Measurements from ENCODE around the gene TEX22. TPM values are rescaled to one million over a fixed set of nuclear protein-coding genes. Genes with fewer than 3 reads are reported as not detected.

TEX22 gene
- total and polyA plus RNA-seq, 2 donors from 2014 or later, result 1.5 to 3.3 TPM

DNA sequence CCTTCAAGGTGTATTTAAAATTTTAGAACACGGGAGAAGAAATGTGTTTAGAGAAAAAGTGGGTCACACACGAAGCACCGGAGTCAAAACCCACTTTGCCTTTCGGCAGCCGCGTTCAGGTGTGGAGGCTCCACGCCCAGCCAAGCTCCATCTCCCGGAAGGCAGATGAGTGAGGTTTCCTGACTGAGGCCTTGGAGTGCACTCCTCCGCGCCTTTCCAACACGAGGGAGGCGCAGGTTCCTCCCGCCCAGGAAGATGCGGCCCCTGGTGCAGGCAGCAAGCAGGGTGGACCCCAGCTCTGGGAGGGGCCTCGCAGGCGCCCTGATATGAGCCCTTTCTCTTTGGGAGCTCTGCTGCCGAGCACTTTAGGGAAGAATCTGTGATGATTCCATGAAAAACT is 43.8 kb downstream of the TEX22 start:
- DNase-seq, result no peak
- no peaks in the 10 kb centered on the region for H3K27me3 ChIP-seq (ENCODE audit: control insufficient read depth, insufficient read depth, low read length)
- no peak for FAIRE-seq
- H3K9ac ChIP-seq (ENCODE audit: low read length in 3 of 3), result no peak overlapping the region
- intact Hi-C loops (cut with DNase I), result no loop called here
- no peak overlapping the region for H3K4me3 ChIP-seq (ENCODE audit: low read length in 3 of 3)
- peaks cover 0 to 2% (median 2%) of the 10 kb centered on the region in 3 donors for H3K36me3 ChIP-seq (ENCODE audit: control insufficient read depth in 2 of 3, insufficient read depth in 3 of 3, low read length in 3 of 3)
- no peaks in the 10 kb centered on the region for H3K9me3 ChIP-seq (ENCODE audit: control insufficient read depth in 2 of 3, insufficient read depth in 1 of 3, low read length in 3 of 3)
- TF ChIP-seq, protein P1, sequence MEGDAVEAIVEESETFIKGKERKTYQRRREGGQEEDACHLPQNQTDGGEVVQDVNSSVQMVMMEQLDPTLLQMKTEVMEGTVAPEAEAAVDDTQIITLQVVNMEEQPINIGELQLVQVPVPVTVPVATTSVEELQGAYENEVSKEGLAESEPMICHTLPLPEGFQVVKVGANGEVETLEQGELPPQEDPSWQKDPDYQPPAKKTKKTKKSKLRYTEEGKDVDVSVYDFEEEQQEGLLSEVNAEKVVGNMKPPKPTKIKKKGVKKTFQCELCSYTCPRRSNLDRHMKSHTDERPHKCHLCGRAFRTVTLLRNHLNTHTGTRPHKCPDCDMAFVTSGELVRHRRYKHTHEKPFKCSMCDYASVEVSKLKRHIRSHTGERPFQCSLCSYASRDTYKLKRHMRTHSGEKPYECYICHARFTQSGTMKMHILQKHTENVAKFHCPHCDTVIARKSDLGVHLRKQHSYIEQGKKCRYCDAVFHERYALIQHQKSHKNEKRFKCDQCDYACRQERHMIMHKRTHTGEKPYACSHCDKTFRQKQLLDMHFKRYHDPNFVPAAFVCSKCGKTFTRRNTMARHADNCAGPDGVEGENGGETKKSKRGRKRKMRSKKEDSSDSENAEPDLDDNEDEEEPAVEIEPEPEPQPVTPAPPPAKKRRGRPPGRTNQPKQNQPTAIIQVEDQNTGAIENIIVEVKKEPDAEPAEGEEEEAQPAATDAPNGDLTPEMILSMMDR (IDR thresholded peaks at IDR 0.05; ENCODE audit: borderline replicate concordance, extremely low read depth, insufficient read depth), result no peak
- H3K27ac ChIP-seq (ENCODE audit: low read depth in 2 of 2, low read length in 2 of 2), result no peak overlapping the region
- H3K4me1 ChIP-seq (ENCODE audit: control insufficient read depth in 2 of 3, insufficient read depth in 2 of 3, low read depth in 1 of 3, low read length in 3 of 3), result no peaks in the 10 kb centered on the region

DNA sequence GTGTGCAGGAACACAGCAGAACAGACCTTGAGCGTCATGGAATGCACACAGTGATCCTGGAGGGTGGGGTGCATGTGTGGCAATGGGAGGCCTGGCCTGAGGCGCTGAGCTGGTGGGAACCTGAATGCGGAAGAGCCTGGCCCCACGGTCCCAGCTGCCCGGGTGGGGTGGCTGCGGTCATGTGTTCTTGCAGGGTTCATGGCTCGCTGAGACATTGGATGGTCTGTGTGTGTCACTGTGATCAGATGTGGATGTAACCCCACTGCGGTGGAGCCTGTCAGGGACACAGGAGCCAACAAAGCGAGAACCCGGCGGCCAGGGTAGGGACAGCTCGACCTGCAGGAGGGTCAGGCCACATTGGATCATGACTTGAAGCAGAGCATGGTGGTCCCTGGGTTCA is 44.5 kb downstream of the TEX22 start:
- no peak overlapping the region for H3K4me3 ChIP-seq (ENCODE audit: low read length in 3 of 3)
- no peaks in the 10 kb centered on the region for H3K4me1 ChIP-seq (ENCODE audit: control insufficient read depth in 2 of 3, insufficient read depth in 2 of 3, low read depth in 1 of 3, low read length in 3 of 3)
- DNase-seq (peak in 1 of 5 donors; percentile 64), FAIRE-seq (no peak)
- no peak overlapping the region for H3K9ac ChIP-seq (ENCODE audit: low read length in 3 of 3)
- TF ChIP-seq, protein P1 (IDR thresholded peaks at IDR 0.05; ENCODE audit: borderline replicate concordance, extremely low read depth, insufficient read depth), result no peak
- H3K27ac ChIP-seq (ENCODE audit: low read depth in 2 of 2, low read length in 2 of 2), result no peak overlapping the region
- no peaks in the 10 kb centered on the region for H3K27me3 ChIP-seq (ENCODE audit: control insufficient read depth, insufficient read depth, low read length)
- peaks cover 0 to 2% (median 2%) of the 10 kb centered on the region in 3 donors for H3K36me3 ChIP-seq (ENCODE audit: control insufficient read depth in 2 of 3, insufficient read depth in 3 of 3, low read length in 3 of 3)
- intact Hi-C loops (cut with DNase I), result no loop called here
- no peaks in the 10 kb centered on the region for H3K9me3 ChIP-seq (ENCODE audit: control insufficient read depth in 2 of 3, insufficient read depth in 1 of 3, low read length in 3 of 3)

DNA sequence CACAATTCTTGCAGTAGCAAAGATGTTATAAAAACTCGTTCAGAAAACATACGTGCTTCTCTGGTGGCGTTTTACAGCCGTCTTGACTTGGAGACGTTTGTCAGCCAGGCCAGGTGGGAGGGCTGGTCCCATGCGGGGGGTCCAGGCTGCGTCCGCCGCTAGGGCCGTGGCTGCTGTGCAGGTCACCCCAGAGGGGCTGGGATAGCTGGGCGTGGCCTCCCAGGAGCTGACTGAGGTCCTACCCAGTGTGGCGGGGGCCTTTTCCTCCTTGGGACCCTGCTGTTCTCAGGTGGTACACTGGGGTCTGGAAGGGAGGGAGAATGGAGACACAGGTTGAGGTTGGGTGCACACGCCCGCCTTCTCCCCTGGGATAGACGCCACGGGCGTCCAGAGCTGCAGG is 46.5 kb downstream of the TEX22 start:
- H3K4me3 ChIP-seq (ENCODE audit: low read length in 3 of 3), result no peak overlapping the region
- H3K36me3 ChIP-seq (ENCODE audit: control insufficient read depth in 2 of 3, insufficient read depth in 3 of 3, low read length in 3 of 3), result peaks cover 0 to 2% (median 0%) of the 10 kb centered on the region in 3 donors
- no peak overlapping the region for H3K27ac ChIP-seq (ENCODE audit: low read depth in 2 of 2, low read length in 2 of 2)
- DNase-seq (peak in 1 of 5 donors; percentile 70), FAIRE-seq (no peak)
- H3K9ac ChIP-seq (ENCODE audit: low read length in 3 of 3), result no peak overlapping the region
- no peaks in the 10 kb centered on the region for H3K4me1 ChIP-seq (ENCODE audit: control insufficient read depth in 2 of 3, insufficient read depth in 2 of 3, low read depth in 1 of 3, low read length in 3 of 3)
- no peaks in the 10 kb centered on the region for H3K27me3 ChIP-seq (ENCODE audit: control insufficient read depth, insufficient read depth, low read length)
- TF ChIP-seq, protein P1 (IDR thresholded peaks at IDR 0.05; ENCODE audit: borderline replicate concordance, extremely low read depth, insufficient read depth), result no peak
- intact Hi-C loops (cut with DNase I), result no loop called here
- no peaks in the 10 kb centered on the region for H3K9me3 ChIP-seq (ENCODE audit: control insufficient read depth in 2 of 3, insufficient read depth in 1 of 3, low read length in 3 of 3)

DNA sequence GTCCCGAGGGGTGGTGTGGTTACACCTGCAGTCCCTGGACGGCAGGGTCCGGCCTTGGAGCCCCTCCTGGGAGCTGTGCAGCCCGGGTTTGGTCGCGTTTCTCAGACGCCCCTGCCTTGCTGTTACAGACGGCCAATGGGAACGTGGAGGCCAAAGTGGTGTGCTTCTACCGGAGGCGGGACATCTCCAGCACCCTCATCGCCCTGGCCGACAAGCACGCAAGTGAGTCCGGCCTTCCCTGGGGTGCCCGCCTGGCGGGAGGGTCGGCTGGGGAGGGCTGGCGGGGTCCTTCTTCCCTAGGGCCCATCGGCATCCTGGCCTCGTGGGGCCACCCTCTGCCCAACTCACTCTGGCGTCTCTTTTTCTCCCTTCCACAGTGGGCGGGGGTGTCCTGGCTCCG is 47.0 kb downstream of the TEX22 start:
- peak in 1 of 5 donors; percentile 77 for DNase-seq
- no peak for FAIRE-seq
- TF ChIP-seq, protein P1 (IDR thresholded peaks at IDR 0.05; ENCODE audit: borderline replicate concordance, extremely low read depth, insufficient read depth), result no peak
- intact Hi-C loops (cut with DNase I), result no loop called here
- H3K27ac ChIP-seq (ENCODE audit: low read depth in 2 of 2, low read length in 2 of 2), result no peak overlapping the region
- no peak overlapping the region for H3K4me3 ChIP-seq (ENCODE audit: low read length in 3 of 3)
- no peaks in the 10 kb centered on the region for H3K4me1 ChIP-seq (ENCODE audit: control insufficient read depth in 2 of 3, insufficient read depth in 2 of 3, low read depth in 1 of 3, low read length in 3 of 3)
- H3K27me3 ChIP-seq (ENCODE audit: control insufficient read depth, insufficient read depth, low read length), result no peaks in the 10 kb centered on the region
- peaks cover 0 to 2% (median 0%) of the 10 kb centered on the region in 3 donors for H3K36me3 ChIP-seq (ENCODE audit: control insufficient read depth in 2 of 3, insufficient read depth in 3 of 3, low read length in 3 of 3)
- H3K9ac ChIP-seq (ENCODE audit: low read length in 3 of 3), result no peak overlapping the region
- no peaks in the 10 kb centered on the region for H3K9me3 ChIP-seq (ENCODE audit: control insufficient read depth in 2 of 3, insufficient read depth in 1 of 3, low read length in 3 of 3)
